Transverse colon (tissue), 4 donors: Measurements from ENCODE around the gene ACSS2.

Source experiments
- POLR2AphosphoS5 ChIP-seq, 3 donors: sonication (generic); formaldehyde crosslinking; IDR thresholded peaks; one replicate each; pipeline ENCODE4 v1.6.1; 2016; ENCODE audit warnings: antibody characterized with exemption in 3 of 3
- TF ChIP-seq, protein P1 (sequence below), 5 experiments: fragments of 200-600 bp in 3 of 5; fragments of 450-650 bp in 2 of 5; sonication (generic) in 3 of 5; IDR thresholded peaks; 1 replicate in 2 of 5; 2 replicates in 3 of 5; pipeline ENCODE4 v1.5.1; 2016 to 2017; ENCODE audit warnings: antibody characterized with exemption in 5 of 5, inconsistent platforms in 3 of 5, mild to moderate bottlenecking in 2 of 5, moderate library complexity in 1 of 5

DNA sequence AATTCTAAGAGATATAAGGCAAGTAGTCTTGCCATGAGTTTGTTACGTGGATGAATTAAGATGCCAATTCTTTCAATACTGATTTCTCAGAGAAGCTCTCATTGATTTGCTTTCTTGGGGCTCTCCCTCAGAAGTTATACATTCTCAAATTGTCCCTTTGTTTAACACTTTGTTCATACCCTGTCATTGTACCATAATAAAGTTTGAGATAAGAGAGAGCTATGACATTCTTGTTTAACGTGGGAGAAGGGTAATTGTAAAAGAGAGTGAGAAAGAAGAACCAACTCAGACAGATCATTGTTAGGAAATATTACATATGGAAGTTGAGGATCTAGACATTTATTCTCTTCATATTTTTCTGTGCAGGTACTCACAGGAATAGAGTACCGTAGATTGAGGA, 19.1 kb downstream of the ACSS2 start:
- TF ChIP-seq, protein P1, sequence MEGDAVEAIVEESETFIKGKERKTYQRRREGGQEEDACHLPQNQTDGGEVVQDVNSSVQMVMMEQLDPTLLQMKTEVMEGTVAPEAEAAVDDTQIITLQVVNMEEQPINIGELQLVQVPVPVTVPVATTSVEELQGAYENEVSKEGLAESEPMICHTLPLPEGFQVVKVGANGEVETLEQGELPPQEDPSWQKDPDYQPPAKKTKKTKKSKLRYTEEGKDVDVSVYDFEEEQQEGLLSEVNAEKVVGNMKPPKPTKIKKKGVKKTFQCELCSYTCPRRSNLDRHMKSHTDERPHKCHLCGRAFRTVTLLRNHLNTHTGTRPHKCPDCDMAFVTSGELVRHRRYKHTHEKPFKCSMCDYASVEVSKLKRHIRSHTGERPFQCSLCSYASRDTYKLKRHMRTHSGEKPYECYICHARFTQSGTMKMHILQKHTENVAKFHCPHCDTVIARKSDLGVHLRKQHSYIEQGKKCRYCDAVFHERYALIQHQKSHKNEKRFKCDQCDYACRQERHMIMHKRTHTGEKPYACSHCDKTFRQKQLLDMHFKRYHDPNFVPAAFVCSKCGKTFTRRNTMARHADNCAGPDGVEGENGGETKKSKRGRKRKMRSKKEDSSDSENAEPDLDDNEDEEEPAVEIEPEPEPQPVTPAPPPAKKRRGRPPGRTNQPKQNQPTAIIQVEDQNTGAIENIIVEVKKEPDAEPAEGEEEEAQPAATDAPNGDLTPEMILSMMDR (IDR thresholded peaks at IDR 0.05): no peak
- no peak for TF ChIP-seq POLR2AphosphoS5 (IDR thresholded peaks at IDR 0.05)
